HEK293 (cell line): Measurements from ENCODE around the gene CD177.
"Not testable (repeated sequence)": the region's sequence is repeated elsewhere in the genome, so short reads cannot be mapped to it uniquely, and the experiment has no call there.

Source experiments
- CTCF ChIA-PET: fragments of 350-600 bp; formaldehyde crosslinking; extraction: SDS; loops from one replicate; lab custom pipeline; 2021; ENCODE audit warnings: antibody characterized with exemption; lab: Yijun Ruan, JAX
- POLR2A ChIA-PET: fragments of 300-600 bp; formaldehyde crosslinking; extraction: SDS; loops from one replicate; lab custom pipeline; 2020; ENCODE audit warnings: antibody characterized with exemption, inconsistent platforms; lab: Yijun Ruan, JAX
- H3K27ac ChIP-seq: fragments of 200-500 bp; sonication (Bioruptor generic); 2 replicates; pipeline ENCODE4 v1.5.1; 2014; ENCODE audit warnings: low read depth, low read length, control low read depth, inconsistent platforms; ENCODE audit errors: extremely low read depth
- H3K36me3 ChIP-seq, 2 experiments: fragments of 200-500 bp in 1 of 2; sonication (Bioruptor generic) in 1 of 2; 1 replicate in 1 of 2; 2 replicates in 1 of 2; pipeline ENCODE4 v1.5.1; 2014 to 2017; ENCODE audit warnings: inconsistent platforms in 2 of 2, low read length in 2 of 2; ENCODE audit not compliant: control insufficient read depth in 2 of 2, insufficient read depth in 1 of 2
- H3K4me1 ChIP-seq: fragments of 200-500 bp; sonication (Bioruptor generic); 2 replicates; pipeline ENCODE4 v1.5.1; 2014; ENCODE audit warnings: mild to moderate bottlenecking, low read length, inconsistent platforms; ENCODE audit not compliant: control insufficient read depth, insufficient read depth
- H3K4me3 ChIP-seq: 2 replicates; pipeline ENCODE4 v1.5.1; 2011; ENCODE audit warnings: low read depth, mild to moderate bottlenecking, control low read depth, low read length, moderate library complexity
- H3K9me3 ChIP-seq: fragments of 200-500 bp; sonication (Bioruptor generic); 2 replicates; pipeline ENCODE4 v1.5.1; 2014; ENCODE audit warnings: low read depth, low read length, inconsistent platforms; ENCODE audit not compliant: control insufficient read depth, insufficient read depth
- BCL11A ChIP-seq: fragments of 450-650 bp; formaldehyde crosslinking; IDR thresholded peaks from 2 replicates; pipeline ENCODE4 v1.5.1; 2016; ENCODE audit warnings: low read depth, missing biosample characterization, missing genetic modification characterization
- GLIS1 ChIP-seq: fragments of 450-650 bp; formaldehyde crosslinking; IDR thresholded peaks from 2 replicates; pipeline ENCODE4 v1.5.1; 2016; ENCODE audit warnings: missing biosample characterization, missing genetic modification characterization
- KLF17 ChIP-seq: fragments of 450-650 bp; formaldehyde crosslinking; IDR thresholded peaks from 2 replicates; pipeline ENCODE4 v1.5.1; 2016; ENCODE audit warnings: missing biosample characterization, missing genetic modification characterization
- SP2 ChIP-seq: fragments of 450-650 bp; formaldehyde crosslinking; IDR thresholded peaks from 2 replicates; pipeline ENCODE4 v1.5.1; 2016; ENCODE audit warnings: missing biosample characterization, missing genetic modification characterization
- TSHZ1 ChIP-seq: fragments of 450-650 bp; formaldehyde crosslinking; IDR thresholded peaks from 2 replicates; pipeline ENCODE4 v1.5.1; 2016; ENCODE audit warnings: missing biosample characterization, missing genetic modification characterization, borderline replicate concordance
- WT1 ChIP-seq: fragments of 450-650 bp; formaldehyde crosslinking; IDR thresholded peaks from 2 replicates; pipeline ENCODE4 v1.5.1; 2016; ENCODE audit warnings: missing biosample characterization, missing genetic modification characterization
- ZBTB1 ChIP-seq: fragments of 450-650 bp; formaldehyde crosslinking; IDR thresholded peaks from 2 replicates; pipeline ENCODE4 v1.5.1; 2016; ENCODE audit warnings: missing biosample characterization, missing genetic modification characterization
- ZFP69B ChIP-seq: fragments of 450-650 bp; formaldehyde crosslinking; IDR thresholded peaks from 2 replicates; pipeline ENCODE4 v1.5.1; 2016; ENCODE audit warnings: missing biosample characterization, missing genetic modification characterization
- ZNF112 ChIP-seq: fragments of 450-650 bp; formaldehyde crosslinking; IDR thresholded peaks from 2 replicates; pipeline ENCODE4 v1.5.0; 2017; ENCODE audit warnings: missing biosample characterization, missing genetic modification characterization
- ZNF140 ChIP-seq: fragments of 450-650 bp; formaldehyde crosslinking; IDR thresholded peaks from 2 replicates; pipeline ENCODE4 v1.5.1; 2016; ENCODE audit warnings: missing biosample characterization, missing genetic modification characterization
- ZNF157 ChIP-seq: fragments of 450-650 bp; formaldehyde crosslinking; IDR thresholded peaks from 2 replicates; pipeline ENCODE4 v1.5.1; 2016; ENCODE audit warnings: missing biosample characterization, missing genetic modification characterization
- ZNF341 ChIP-seq: fragments of 450-650 bp; formaldehyde crosslinking; IDR thresholded peaks from 2 replicates; pipeline ENCODE4; 2016; ENCODE audit warnings: low read depth, missing biosample characterization, missing genetic modification characterization
- ZNF518A ChIP-seq: fragments of 450-650 bp; formaldehyde crosslinking; conservative IDR thresholded peaks from 2 replicates; pipeline ENCODE4 v1.5.1; 2016; ENCODE audit warnings: low read depth, missing biosample characterization, missing genetic modification characterization
- ZNF544 ChIP-seq: fragments of 450-650 bp; formaldehyde crosslinking; IDR thresholded peaks from 2 replicates; pipeline ENCODE4 v1.5.0; 2017; ENCODE audit warnings: missing biosample characterization, missing genetic modification characterization
- ZNF560 ChIP-seq: fragments of 450-650 bp; formaldehyde crosslinking; IDR thresholded peaks from 2 replicates; pipeline ENCODE4 v1.5.1; 2017; ENCODE audit warnings: missing biosample characterization, missing genetic modification characterization, borderline replicate concordance
- ZNF600 ChIP-seq: fragments of 450-650 bp; formaldehyde crosslinking; IDR thresholded peaks from 2 replicates; pipeline ENCODE4 v1.5.1; 2016; ENCODE audit warnings: missing biosample characterization, missing genetic modification characterization
- ZNF660 ChIP-seq: fragments of 450-650 bp; IDR thresholded peaks from 2 replicates; pipeline ENCODE4 v1.5.1; 2018; ENCODE audit warnings: missing biosample characterization, mild to moderate bottlenecking, missing genetic modification characterization

CD177 gene

GRCh38 chr19:43351998-43352746, 1.3 kb upstream of the CD177 start:
- no peak for TF ChIP-seq ZNF544 (tag by site-specific recombination)
- TF ChIP-seq BCL11A (tag by site-specific recombination) = no peak
- TF ChIP-seq ZNF112 (tag by site-specific recombination) = peak; percentile 99
- peak; percentile 82 for TF ChIP-seq GLIS1 (tag by site-specific recombination)
- 0 out of 2 replicates have a peak, but pooled peaks have one; percentile 27 for TF ChIP-seq ZNF140 (tag by site-specific recombination)
- no peak for TF ChIP-seq ZNF518A (tag by site-specific recombination)
- ChIA-PET CTCF (interaction anchor here (0.5 to 1.9 kb wide), 6 partner anchors 19 to 129 kb away, joined by 3 to 12 read pairs (median 4); no protein-coding TSS in a partner anchor), POLR2A (interaction anchor here (0.5 to 0.6 kb wide), 2 partner anchors 104 to 112 kb away, joined by 3 read pairs; no protein-coding TSS in a partner anchor)
- Histone ChIP-seq H3K4me1 (peaks cover 3% of the 10 kb centered on the region; the same call in 1 of the 2 replicates), H3K9me3 (peaks cover 11% of the 10 kb centered on the region), H3K36me3 (no peaks in the 10 kb centered on the region), H3K27ac (no peak overlapping the region), H3K4me3 (no peak overlapping the region)

- ChIA-PET CTCF (no interaction called here), POLR2A (no interaction called here)
- peaks cover 3% of the 10 kb centered on the region; the same call in 1 of the 2 replicates for H3K4me1 ChIP-seq
- no peak overlapping the region for H3K27ac ChIP-seq
- H3K4me3 ChIP-seq = no peak overlapping the region
- TF ChIP-seq KLF17 (tag by site-specific recombination) (peak; percentile 89), SP2 (tag by site-specific recombination) (0 out of 2 replicates have a peak, but pooled peaks have one; percentile 25), ZNF660 (tag by site-specific recombination) (no peak), ZNF600 (peak; percentile 66; the same call in 1 of the 2 replicates), ZNF341 (tag by site-specific recombination) (peak; percentile 89), WT1 (tag by site-specific recombination) (0 out of 2 replicates have a peak, but pooled peaks have one; percentile 40), ZBTB1 (tag by site-specific recombination) (no peak), ZFP69B (tag by site-specific recombination) (0 out of 2 replicates have a peak, but pooled peaks have one; percentile 25), ZNF560 (tag by site-specific recombination) (no peak), TSHZ1 (tag by site-specific recombination) (no peak), ZNF157 (tag by site-specific recombination) (no peak)
- peaks cover 2% of the 10 kb centered on the region; the same call in 1 of the 2 replicates for H3K9me3 ChIP-seq
- no peaks in the 10 kb centered on the region for H3K36me3 ChIP-seq
Measured at GRCh38 chr19:43354305-43354627, 780 bp downstream of the CD177 start.

GRCh38 chr19:43356749-43357148, 3.3 kb downstream of the CD177 start:
- H3K4me1 ChIP-seq, H3K9me3 ChIP-seq, H3K4me3 ChIP-seq, CTCF ChIA-PET, POLR2A ChIA-PET, H3K36me3 ChIP-seq, H3K27ac ChIP-seq: not testable (repeated sequence)
